GM19467 (cell line): ENCODE results near the gene PLPPR1.
"Not testable (repeated sequence)": the region's sequence is repeated elsewhere in the genome, so short reads cannot be mapped to it uniquely, and the experiment has no call there.

Source experiments
- ATAC-seq: cut with Tn5 transposase; IDR thresholded peaks from one replicate; pipeline ENCODE4 v1.9.1; 2021; ENCODE audit warnings: mild to moderate bottlenecking, moderate library complexity; ENCODE audit not compliant: unreplicated experiment

The PLPPR1 gene

DNA sequence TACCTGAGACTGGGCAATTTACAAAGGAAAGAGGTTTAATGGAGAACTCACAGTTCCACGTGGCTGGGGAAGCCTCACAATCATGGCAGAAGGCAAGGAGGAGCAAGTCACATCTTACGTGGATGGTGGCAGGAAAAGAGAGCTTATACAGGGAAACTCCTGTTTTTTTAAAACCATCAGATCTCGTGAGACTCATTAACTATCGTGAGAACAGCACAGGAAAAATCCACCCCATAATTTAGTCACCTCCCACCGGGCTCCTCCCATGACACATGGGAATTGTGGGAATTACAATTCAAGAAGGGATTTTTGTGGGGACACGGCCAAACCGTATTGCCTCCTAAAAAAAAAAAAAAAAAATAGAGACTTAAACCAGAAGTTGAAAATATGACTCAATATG lies 11.1 kb downstream of the PLPPR1 start:
- not testable (repeated sequence) for ATAC-seq

DNA sequence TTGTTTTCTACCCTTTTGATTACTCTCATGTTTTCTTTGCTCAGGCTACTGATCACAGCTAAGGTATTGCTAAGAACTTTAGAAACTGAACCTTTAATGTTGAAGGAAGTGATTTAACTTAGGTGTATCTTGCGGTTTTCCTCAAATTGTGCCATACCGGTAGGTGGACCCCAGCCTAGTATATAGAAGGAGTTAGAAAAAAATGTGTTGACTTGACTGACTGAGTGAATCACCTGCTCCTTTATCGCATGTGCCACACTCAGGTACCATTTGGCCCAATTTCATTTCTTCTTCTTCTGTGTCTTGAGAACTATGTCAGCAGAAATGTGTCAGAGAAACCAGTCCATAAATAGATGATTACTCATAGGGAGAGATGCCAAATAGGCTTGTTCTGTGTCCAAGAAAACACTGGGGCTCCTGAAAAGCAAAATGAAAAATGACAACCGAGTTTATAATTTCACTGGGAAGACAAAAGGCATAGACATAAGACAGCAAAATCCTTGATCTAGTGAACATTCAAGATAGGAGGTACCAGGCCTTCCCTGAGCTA lies 19.4 kb downstream of the PLPPR1 start:
- no peak for ATAC-seq

DNA sequence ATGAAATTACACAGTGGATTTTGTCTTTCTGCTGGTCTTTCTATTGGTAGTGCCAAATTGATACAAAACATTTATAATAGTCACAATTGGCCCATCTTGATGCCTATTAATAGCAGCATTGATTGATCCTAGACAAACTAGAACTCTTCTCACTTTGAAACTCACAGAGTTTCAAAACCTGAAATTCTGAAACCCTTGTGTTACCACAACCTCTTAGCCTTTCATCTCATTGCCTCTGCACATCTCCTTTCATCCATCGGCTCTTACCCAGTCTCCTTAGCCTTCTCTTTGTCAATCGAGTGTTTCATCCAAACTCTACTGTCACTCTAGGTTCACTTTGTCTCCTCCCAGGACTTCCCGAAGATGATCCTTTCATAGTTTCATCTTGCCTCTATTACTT lies 22.1 kb downstream of the PLPPR1 start:
- no peak for ATAC-seq

DNA sequence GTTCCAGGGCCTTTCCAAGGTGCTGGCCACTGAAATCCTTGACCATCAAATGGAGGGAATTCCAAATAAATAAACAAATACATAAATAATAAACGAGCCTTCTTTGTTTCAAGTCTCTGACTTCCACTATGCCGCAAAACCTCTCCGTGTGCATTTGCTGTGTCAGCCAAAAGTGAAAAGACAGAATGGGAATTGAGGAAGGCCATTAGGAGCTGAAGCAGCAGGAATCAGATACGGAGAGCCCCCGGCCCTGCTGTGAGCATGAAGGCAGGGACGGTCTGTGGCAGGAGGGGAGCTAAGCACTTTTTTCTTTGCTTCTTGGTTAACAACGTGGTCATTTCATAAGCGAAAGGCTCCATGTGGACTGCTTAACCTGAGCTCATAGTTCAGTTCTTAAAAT lies 26.1 kb downstream of the PLPPR1 start:
- ATAC-seq: no peak

DNA sequence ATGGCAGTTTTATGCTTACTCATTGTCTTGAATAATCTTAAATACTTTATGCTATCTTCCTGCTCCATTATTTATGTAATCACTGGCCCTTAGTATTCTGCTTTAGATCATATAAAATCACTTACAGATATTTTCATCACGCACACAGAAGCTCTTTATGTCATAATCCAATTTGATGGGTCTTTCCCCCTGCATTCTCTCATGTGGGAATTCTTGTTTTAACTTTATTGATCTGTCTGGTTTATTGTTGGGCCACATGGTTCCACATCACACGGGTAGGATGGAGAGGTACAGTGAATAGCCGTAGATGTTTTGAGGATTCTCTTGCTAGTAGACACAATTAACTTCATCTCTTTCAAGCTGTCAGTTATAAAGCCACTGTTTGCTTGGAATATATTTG lies 27.0 kb downstream of the PLPPR1 start:
- ATAC-seq: no peak

DNA sequence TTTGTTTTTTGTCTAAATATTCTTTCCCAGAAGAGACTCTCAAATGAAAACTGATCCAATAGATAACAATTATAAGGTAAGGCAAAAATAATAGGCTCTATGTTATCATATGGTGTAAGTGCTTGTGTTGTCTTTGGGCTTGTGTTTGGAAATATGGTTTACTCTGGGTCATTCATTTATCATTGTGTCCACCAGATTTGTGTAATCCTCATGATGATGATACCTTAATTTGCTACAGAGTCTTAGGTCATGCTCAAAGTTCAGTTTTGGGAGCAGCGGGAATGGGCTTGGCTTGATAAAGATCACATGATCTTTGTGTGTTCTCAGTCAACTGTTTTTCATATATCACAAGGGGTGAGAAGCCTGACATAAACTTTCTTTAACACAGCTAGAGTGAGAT lies 34.2 kb downstream of the PLPPR1 start:
- no peak for ATAC-seq

DNA sequence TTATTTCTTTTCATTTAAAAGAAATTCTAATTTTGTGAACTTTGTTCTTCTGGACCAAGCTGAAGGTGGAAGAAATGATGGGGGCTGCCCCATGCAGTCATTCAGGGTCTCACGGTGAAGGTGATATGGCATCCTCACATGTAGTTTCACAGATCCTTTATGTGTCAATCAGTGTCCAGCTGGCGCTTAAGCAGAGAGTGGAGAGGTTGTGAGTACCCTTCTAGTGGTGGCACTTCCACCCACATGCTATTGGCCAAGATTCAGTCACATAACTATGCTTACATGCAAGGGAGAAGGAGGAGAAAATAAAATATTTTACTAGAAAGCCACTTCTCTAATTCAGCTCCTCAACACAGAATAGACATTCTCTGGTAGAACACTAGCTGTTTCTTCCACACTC lies 34.7 kb downstream of the PLPPR1 start:
- no peak for ATAC-seq

DNA sequence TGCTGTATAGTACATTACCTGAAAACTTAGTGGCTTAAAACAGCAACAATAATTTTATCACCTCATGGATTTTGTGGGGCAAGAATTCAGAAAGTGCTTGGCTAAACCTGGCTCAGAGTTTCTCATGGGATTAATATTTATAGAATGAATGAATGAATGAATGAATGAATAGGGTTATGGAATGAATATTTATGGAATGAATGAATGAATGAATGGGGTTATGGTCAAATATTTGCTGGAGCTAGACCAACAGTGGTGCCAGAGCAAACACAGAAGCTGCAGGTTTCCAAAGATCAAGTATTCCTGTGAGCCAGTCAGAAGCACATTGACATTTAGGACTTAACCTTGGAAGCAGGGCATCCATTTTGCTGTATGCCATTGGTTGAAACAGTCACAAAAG lies 35.7 kb downstream of the PLPPR1 start:
- no peak for ATAC-seq

DNA sequence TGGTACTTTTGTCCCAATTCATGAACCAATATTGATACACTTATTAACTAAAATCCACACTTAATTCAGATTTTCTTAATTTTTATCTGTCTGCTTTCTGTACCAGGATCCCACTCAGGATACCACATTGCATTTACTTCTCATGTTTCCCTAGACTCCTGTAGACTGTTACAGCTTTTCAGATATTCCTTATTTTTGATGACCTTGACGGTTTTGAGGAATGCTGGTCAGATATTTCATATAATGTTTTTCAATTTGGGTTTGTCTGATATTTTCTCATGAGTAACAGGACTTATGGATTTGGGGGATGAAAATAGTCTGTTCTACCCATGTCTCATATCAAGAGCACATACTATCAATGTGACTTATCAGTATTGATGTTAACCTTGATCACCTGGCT lies 37.4 kb downstream of the PLPPR1 start:
- no peak for ATAC-seq

DNA sequence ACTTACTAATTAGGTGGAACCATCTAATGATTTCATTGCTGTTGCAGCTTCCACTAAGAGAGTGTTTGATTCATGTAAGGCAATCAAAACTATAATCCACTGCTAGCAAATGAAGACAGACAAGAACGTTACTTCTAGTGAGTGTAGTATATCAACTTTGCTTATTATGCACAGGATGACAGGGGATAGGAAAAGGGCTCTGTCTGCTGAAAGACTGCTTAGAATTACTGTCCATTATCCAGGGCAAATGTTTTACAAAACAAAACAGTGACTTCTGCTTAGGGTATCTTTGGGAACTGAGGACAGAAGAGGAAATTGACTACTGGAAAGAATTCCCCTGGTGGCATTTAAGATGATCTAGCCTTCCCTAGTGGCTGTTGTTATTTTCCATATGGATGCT lies 40.2 kb downstream of the PLPPR1 start:
- ATAC-seq: no peak

DNA sequence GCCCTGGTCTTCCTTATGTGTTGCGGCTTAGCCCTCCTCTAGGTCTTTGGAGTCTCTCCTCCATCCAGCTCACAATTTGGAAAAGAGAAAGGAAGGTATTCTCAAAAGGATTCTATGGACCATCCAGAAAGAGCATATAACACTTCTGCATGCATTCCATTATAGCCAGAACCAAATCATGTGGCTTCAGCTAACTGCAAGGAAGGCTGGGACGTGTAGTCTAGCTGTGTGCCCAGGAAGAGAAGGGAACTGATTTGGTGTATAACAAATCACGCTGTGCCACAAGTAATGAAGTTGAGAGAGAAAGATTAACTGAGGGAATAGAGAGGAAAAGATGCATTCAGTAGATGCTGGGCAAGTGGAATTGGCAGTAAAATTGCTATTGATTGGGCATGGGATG lies 43.7 kb downstream of the PLPPR1 start:
- ATAC-seq: no peak

DNA sequence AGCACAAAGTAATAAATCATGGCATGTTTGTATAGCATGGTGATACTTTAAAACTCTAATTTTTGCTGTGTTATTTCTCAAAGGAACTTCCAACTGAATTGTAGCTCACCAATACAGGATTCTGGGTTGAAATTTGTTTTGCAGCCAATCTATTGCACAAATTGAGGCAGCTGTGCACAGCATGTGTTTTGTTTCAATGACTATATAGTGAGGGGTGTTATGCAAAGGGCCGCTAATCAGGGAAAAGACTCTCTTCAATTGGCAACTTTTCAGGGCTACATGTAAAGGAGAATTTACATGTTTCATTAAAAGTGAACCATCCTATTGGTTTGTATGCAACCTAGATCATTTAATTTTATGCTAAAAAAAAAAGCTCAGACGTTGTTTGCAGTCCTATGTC lies 44.6 kb downstream of the PLPPR1 start:
- ATAC-seq: no peak

DNA sequence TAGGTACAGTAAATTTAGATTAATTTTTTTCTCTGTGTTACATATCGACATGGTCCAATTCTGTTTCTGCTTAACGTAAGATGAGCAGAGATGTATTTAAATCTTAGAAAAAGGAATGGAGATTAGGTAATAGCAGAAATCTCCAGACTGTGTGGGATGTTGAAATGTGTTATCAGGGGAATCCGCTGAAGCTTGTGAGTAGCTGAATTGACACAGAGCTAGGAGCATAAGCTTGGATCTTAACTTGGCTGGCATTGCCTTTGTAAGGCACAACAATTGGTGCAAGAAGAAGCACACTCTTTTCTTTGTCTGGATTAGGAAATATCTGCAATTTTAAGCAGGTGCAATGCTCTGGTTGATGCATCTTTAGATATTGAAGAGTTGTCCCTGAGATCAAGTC lies 53.1 kb downstream of the PLPPR1 start:
- no peak for ATAC-seq

DNA sequence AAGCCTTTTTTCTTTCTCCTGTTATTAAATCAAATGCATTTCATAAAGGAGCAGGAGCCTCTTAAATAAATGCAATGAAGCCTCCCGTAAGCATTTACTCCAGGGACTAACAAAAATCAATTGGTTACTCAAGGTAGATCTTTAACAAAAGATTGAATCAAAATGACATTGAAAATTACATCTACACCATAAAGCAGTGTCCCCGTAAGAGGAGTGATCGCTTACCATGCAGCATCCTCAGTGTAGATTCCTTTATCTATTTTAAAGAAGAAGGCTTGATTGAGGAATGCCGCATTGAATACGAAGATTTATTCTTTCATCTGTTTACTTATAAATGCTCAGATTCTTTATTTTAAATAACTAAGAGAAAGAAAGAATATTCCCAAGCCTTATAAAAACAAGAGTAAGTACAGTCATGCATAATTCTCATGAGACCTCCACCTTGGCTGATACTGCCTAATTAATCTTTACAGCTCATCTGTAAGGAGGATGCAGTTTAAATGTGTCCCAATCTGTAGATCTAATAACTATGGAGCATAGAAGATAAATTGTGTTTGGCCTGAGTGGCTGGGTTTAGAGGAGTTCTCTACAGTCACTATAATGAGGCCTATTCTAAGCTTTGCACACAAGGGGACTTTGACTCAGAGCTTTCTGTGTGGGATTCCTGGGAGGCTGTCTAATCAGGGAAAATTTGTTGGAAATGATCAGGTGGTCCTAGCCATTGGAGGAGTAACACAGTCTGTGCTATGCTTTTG lies 55.1 kb downstream of the PLPPR1 start:
- ATAC-seq: no peak

DNA sequence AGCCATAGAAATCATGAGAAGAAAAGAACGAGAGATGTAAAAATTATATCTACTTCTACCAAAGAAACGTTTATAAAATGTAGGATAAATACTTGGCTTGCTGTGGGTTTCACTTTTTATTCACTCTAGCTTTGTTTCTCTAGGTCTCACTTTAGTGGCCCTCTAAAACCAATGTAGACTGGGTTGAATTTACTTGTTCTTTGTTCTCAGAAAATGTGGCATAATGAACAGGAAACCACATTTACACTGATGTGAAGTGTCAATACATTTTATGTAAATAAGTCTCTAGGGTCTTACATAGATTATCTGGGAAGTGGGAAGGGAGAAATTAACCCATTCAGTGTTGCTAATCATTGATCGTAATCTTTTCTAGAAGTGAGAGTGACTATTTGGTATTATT lies 58.9 kb downstream of the PLPPR1 start:
- ATAC-seq: no peak

DNA sequence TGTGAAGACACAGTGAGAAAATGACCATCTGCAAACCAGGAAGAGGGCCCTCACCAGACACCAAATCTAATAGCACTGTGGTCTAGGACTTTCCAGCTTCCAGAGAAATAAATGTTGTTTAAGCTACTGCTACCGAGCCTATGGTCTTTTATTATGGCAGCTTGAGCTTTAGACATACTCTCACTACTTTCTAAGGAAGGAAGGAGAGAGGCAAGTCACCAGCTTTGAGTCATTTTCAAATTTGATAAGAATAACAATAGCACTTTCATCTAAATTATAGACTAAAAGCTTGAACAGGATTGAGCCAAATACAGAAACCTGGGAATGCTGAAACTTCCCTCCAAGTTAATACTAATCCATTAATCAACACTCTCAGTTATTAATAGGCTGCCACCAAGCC lies 64.4 kb downstream of the PLPPR1 start:
- ATAC-seq: no peak

DNA sequence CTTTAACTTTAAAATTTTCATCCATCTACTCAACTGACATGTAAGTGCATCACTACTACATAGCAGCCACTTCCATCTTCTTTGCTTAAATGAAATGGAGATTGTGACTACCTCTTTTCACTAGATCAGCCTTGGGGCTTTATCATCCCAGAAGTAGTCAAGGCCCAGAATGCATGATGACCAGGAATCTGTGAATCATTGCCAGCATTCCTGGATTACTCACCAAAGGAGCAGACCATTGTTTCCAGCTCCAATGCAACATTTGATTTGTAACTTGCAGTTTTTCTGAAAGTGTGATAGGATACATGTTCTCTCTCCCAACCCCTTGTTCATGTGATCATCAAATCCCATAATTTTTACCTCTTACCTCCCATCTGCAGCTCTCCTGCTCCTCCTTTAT lies 65.1 kb downstream of the PLPPR1 start:
- no peak for ATAC-seq

DNA sequence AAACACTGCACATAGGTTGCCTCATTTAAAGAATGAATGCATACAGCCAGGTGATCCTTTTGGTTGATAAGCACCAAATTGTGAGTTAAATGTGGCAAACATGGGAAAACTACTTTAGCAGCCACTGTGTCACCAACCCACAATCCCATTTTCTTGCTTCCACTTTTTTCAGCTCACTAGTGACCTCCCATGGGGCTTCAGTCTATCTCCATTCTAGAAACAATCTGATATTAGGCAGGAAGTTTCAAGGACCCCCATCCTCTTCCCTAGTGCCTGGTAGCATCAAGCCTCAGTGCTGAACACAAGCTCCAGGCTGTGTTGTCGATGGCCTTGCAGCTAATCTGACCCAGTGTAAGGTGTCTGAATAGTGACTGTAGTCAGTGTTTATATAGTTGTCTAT lies 66.2 kb downstream of the PLPPR1 start:
- ATAC-seq: no peak

DNA sequence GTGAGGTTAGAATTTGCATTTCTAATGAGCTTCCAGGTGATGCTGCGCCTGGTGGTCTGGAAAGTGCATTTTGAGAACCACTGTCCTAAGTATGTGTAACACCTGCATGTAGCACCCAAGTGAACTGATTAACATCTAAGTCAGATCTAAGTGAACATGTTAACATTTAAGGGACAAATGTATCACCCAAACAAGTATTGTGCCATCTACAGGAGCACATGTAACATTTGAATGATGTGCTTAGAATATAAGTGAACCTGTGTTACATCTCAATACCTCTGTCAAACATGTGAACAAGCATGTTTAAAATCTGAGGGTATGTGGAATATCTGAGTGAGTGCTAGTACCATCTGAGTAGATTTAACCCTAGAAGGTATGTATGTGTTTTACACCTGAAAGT lies 68.7 kb downstream of the PLPPR1 start:
- no peak for ATAC-seq

DNA sequence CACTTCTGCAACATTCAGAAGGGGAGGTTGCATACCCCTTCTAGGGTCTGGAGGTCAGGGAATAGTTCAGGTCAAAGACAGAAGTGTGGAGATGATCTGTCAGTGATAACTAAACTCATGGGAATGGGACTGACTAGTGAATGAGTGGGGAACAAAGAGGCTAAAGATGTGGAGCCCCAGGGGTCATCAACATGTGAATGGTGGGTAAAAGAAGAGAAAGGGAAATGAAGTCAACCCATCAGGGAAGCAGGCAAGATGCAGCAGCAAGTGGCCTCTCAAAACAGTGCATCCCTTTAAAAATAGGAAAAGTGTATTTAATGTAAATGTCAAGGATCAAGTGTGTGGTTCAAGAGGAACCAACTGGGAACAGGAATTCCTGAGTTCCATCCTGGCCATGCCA lies 69.9 kb downstream of the PLPPR1 start:
- ATAC-seq: no peak

DNA sequence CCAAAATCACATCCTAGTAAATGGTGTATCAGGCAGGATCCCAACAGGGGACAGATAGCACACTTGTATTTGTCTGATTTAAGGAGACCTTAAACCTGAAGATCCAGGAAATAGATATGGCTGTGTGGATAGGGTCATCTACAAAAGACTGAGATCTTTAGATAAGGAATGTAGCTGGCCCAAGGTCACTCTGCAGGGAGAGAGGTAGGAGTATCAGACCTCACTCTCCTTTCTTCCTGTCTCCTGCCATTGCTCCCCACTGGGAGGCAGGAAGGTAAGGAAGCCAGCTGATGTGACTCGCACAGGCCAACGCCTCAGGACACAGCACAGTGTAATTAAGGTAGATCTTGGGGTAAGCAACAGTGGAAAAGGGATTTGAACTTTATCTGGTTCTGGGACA lies 85.8 kb downstream of the PLPPR1 start:
- no peak for ATAC-seq

DNA sequence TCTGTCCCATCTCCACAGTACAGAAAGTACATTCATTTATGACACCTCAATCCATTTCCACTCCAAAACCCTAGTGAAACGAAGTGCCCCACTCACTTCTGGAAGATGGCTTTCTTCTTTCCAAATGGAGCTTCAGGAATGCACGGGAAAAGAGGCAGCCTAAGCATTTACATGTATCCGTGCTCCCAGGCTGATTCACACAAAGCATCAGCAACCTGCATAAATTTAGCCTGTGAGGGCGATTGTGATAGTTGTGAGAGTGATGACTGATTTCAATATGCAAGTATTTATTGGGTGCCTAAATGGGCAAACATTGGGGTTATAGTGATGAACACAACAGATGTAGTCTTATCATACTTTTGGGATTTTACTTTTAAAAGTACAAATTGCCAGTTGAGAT lies 86.6 kb downstream of the PLPPR1 start:
- ATAC-seq: no peak

DNA sequence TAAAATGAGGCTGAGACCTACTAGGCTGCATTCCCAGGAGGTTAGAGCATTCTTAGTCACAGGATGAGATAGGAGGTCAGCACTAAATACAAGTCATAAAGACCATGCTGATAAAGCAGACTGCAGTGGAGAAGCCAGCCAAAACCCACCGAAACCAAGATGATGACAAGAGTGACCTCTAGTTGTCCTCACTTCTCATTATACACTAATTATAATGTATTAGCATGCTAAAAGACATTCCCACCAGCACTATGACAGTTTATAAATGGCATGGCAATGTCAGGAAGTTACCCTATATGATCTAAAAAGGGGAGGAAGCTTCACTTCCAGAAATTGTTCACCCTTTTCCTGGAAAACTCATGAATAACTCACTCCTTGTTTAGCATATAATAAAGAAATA lies 88.6 kb downstream of the PLPPR1 start:
- ATAC-seq: no peak
